Measurements from ENCODE around the gene MCTP2. TPM values are rescaled to one million over a fixed set of nuclear protein-coding genes. Genes with fewer than 3 reads are reported as not detected.

Gene MCTP2
- total RNA-seq, 1 experiment from 2014 or later, result 0.15 TPM

DNA sequence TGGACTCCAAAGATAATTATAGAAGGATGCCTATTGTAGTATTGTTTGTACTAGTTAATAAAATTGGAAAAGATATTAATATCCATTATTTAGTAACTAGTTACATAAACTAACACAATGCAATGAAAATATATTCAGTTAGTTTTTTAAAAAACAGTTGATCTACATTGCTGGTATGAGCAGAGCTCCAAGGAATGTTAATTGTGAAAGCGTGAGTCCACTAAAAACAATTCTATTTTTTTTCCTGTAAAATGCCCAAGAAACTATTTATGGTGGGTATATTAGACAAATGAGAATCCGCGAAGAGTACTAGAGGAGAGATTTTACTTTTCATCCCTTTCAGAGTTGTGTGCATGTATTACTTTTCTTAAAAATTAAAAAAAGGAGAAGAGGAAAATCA, 104.3 kb downstream of the MCTP2 start:
- H3K4me1 ChIP-seq (ENCODE audit: control insufficient read depth, insufficient read depth, low read length), result no peaks in the 10 kb centered on the region
- CTCF ChIA-PET, result no interaction called here

DNA sequence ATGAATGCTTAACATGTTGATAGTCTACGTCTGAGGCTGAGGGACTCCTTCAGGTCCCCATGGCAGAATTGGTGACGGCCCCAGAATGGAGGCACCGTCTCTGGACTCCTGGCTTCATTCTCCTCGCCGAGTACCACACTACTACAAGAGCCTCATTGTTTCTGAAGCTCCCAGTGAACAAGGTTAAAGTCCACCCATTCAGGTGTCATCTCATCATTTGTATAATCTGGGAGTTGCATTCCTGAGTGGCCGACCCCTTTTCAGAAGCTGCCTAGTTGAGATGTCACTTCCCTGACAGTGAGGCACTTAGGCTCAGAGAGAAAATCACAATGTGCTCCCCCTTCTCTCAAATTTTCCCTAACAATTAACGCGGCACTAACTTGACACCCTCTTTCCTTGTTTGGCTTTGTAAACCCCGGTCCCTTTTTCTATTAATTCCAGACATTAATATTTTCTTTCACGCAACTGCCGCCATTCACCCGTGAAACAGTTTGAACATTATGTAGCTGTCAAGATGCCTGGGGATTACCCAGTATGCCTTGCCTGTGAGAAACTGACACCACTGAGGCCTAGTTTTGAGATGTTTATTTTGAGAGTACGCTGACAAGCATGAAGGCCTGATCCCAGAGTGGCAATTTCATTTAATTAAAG, 105.6 kb downstream of the MCTP2 start:
- Histone ChIP-seq H3K9me3 (ENCODE audit: control insufficient read depth, insufficient read depth, low read depth, low read length) (no peaks in the 10 kb centered on the region), H3K4me1 (ENCODE audit: control insufficient read depth, insufficient read depth, low read length) (no peaks in the 10 kb centered on the region), H3K27me3 (ENCODE audit: control insufficient read depth, insufficient read depth, low read length) (no peaks in the 10 kb centered on the region), H3K27ac (ENCODE audit: low read length) (no peak overlapping the region), H3K36me3 (ENCODE audit: control insufficient read depth, insufficient read depth, low read length) (no peaks in the 10 kb centered on the region), H3K4me3 (ENCODE audit: low read depth in 2 of 2, low read length in 2 of 2) (no peak overlapping the region)
- ATAC-seq, result no peak
- intact Hi-C loops (cut with micrococcal nuclease; ENCODE audit: unreplicated experiment), result no loop called here
- in situ Hi-C loops (cut with HindIII; ENCODE audit: low pct_unique_long_range_greater_than_20kb, low sequenced_read_pairs), result no loop called here
- TF ChIP-seq TCF7L2 (IDR thresholded peaks at IDR 0.05; ENCODE audit: low read depth, low read length) (no peak), POLR2AphosphoS5 (IDR thresholded peaks at IDR 0.05; ENCODE audit: low read depth, low read length) (no peak), SIN3A (IDR thresholded peaks at IDR 0.05; ENCODE audit: borderline replicate concordance, insufficient read depth, low read depth, low read length) (no peak)
- TF ChIP-seq, protein P1, sequence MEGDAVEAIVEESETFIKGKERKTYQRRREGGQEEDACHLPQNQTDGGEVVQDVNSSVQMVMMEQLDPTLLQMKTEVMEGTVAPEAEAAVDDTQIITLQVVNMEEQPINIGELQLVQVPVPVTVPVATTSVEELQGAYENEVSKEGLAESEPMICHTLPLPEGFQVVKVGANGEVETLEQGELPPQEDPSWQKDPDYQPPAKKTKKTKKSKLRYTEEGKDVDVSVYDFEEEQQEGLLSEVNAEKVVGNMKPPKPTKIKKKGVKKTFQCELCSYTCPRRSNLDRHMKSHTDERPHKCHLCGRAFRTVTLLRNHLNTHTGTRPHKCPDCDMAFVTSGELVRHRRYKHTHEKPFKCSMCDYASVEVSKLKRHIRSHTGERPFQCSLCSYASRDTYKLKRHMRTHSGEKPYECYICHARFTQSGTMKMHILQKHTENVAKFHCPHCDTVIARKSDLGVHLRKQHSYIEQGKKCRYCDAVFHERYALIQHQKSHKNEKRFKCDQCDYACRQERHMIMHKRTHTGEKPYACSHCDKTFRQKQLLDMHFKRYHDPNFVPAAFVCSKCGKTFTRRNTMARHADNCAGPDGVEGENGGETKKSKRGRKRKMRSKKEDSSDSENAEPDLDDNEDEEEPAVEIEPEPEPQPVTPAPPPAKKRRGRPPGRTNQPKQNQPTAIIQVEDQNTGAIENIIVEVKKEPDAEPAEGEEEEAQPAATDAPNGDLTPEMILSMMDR (IDR thresholded peaks at IDR 0.05), result no peak
- TF ChIP-seq, protein P2, sequence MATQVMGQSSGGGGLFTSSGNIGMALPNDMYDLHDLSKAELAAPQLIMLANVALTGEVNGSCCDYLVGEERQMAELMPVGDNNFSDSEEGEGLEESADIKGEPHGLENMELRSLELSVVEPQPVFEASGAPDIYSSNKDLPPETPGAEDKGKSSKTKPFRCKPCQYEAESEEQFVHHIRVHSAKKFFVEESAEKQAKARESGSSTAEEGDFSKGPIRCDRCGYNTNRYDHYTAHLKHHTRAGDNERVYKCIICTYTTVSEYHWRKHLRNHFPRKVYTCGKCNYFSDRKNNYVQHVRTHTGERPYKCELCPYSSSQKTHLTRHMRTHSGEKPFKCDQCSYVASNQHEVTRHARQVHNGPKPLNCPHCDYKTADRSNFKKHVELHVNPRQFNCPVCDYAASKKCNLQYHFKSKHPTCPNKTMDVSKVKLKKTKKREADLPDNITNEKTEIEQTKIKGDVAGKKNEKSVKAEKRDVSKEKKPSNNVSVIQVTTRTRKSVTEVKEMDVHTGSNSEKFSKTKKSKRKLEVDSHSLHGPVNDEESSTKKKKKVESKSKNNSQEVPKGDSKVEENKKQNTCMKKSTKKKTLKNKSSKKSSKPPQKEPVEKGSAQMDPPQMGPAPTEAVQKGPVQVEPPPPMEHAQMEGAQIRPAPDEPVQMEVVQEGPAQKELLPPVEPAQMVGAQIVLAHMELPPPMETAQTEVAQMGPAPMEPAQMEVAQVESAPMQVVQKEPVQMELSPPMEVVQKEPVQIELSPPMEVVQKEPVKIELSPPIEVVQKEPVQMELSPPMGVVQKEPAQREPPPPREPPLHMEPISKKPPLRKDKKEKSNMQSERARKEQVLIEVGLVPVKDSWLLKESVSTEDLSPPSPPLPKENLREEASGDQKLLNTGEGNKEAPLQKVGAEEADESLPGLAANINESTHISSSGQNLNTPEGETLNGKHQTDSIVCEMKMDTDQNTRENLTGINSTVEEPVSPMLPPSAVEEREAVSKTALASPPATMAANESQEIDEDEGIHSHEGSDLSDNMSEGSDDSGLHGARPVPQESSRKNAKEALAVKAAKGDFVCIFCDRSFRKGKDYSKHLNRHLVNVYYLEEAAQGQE (IDR thresholded peaks at IDR 0.05; ENCODE audit: insufficient read depth in 1 of 2, low read depth in 2 of 2, low read length in 1 of 2), result no peak
- no TSS peak for BruUV-seq (replicated peaks)
- DNase-seq (ENCODE audit: low read depth, low spot score), result no peak
- ChIA-PET CTCF (no interaction called here), POLR2A (no interaction called here)

More for the DNA sequence above, 104.3 kb downstream of the MCTP2 start:
- Histone ChIP-seq H3K9me3 (ENCODE audit: control insufficient read depth, insufficient read depth, low read depth, low read length) (no peaks in the 10 kb centered on the region), H3K27ac (ENCODE audit: low read length) (no peak overlapping the region), H3K27me3 (ENCODE audit: control insufficient read depth, insufficient read depth, low read length) (no peaks in the 10 kb centered on the region), H3K36me3 (ENCODE audit: control insufficient read depth, insufficient read depth, low read length) (no peaks in the 10 kb centered on the region), H3K4me3 (ENCODE audit: low read depth in 2 of 2, low read length in 2 of 2) (no peak overlapping the region)
- in situ Hi-C loops (cut with HindIII; ENCODE audit: low pct_unique_long_range_greater_than_20kb, low sequenced_read_pairs), result no loop called here
- no peak for ATAC-seq
- TF ChIP-seq SIN3A (IDR thresholded peaks at IDR 0.05; ENCODE audit: borderline replicate concordance, insufficient read depth, low read depth, low read length) (no peak), POLR2AphosphoS5 (IDR thresholded peaks at IDR 0.05; ENCODE audit: low read depth, low read length) (no peak), TCF7L2 (IDR thresholded peaks at IDR 0.05; ENCODE audit: low read depth, low read length) (no peak)
- TF ChIP-seq, protein P1 (IDR thresholded peaks at IDR 0.05), result no peak
- TF ChIP-seq, protein P2 (IDR thresholded peaks at IDR 0.05; ENCODE audit: insufficient read depth in 1 of 2, low read depth in 2 of 2, low read length in 1 of 2), result no peak
- no peak for DNase-seq (ENCODE audit: low read depth, low spot score)
- POLR2A ChIA-PET, result no interaction called here
- intact Hi-C loops (cut with micrococcal nuclease; ENCODE audit: unreplicated experiment), result no loop called here
- BruUV-seq (replicated peaks), result no TSS peak

Data from Panc1 (cell line).